T-helper 1 cell treated with Interleukin-12 subunit alpha and Interleukin-12 subunit beta and Interleukin-4 antibody, amounts not matched to agents 30 ng/mL and 1 ng/mL, for 36 hours (primary cell): ENCODE results near the gene CALR3. TPM values are rescaled to one million over a fixed set of nuclear protein-coding genes. Genes with fewer than 3 reads are reported as not detected.

ENCODE experiments used
- intact Hi-C: fragments of 100-400 bp; cut with micrococcal nuclease; formaldehyde crosslinking; loops from one replicate; pipeline ENCODE4 v1.15.1; 2024
- total RNA-seq: library from RNA; stranded (reverse); gene quantifications from 2 replicates; pipeline ENCODE4 v1.2.3, GENCODE V29; 2022

The CALR3 gene
- total RNA-seq, 1 donor from 2014 or later: not detected

DNA sequence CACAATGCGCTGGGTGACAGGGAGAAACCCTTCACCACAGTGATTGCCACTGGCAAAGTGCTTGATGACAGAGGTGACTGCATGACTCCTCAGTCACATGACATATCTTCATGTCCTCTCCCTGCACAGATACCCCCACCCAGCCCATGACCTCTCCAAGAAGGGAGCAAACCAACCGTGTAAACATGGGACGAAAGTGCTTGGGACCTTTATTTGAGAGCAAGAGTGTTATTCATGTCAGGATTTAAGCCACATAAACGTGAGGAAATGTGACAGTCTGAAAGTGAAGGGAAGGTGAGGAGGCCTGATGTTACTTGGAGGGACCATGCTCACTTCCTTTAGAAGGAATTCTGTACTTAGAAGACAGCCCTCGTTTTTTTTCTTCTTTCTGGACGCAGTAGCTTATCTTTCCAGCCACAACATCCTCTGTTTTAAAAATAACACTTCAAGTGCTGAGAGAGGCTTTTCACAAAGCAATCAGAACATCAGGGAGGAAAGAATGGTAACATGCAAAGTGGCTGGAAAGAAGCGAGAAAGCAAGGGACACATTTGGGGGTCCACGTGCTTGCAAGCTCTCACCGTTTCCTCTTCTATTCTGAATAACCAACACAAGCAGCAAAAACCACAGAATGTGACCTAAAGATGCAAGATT is 59.8 kb downstream of the CALR3 start:
- intact Hi-C loops: no loop called here

DNA sequence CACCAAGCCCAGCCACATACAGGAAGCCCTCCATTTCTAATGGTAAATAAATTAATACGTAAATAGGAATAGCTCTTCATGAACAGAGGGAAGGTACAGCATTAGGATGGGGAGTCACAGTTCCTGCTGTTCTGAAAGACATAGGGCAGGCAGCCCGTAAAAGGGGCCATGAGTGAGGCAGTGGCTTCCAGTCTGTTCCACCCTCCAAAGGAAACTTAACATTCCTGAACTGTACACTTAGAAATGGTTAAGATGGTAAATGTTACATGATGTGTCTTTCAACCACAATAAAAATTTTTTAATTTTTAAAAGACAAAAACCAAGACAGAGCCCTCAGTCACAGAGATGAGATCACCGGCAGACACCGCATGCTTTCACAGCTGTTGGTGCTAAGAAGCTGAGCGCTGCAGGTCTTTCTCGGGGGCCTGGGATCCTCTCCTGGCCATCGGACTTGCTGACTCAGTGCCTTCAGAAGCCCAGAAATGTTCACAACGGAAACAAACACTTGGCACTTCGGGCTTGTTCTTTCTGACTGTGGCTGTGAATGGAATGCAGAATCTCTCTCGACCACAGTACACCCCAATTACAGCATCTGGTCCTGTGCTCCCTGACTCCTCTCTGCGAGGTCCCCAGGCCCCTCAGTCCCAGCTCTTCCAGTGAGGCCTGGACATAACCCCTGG is 60.6 kb downstream of the CALR3 start:
- intact Hi-C loops: no loop called here

DNA sequence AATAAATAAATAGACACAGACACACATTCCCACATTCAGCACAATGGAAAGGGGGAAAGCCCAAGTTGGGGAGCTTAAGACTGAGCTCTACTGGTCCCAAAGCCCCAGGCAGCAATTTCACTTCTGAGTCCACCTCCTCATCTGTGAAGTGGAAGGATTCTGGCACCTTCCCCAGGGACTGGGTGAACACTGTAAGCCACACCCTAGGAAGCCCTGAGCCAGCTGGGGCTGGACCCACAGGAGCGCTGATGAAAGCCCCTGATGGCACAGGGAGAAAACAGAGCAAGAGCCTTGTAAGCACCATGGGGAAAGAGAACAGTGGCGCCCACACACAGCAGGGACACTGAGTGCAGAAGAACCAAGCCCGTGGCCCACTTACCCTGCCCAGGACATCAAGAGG is 62.0 kb downstream of the CALR3 start:
- intact Hi-C loops: no loop called here

DNA sequence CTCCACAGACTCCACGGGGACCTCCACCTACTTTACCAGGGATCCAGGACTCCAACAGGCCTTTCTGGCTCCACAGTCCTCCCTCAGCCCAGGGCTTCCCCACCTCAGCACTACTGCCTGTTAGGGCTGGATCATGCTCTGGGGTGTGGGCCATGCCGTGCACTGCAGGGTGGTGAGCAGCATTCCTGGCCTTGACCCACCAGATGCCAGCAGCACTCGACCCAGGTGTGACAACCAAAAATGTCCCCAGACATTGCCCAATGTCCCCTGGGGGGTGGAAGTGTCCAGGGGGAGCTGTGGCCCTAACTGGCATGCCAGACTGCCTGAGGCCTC is 66.2 kb downstream of the CALR3 start:
- intact Hi-C loops: no loop called here

DNA sequence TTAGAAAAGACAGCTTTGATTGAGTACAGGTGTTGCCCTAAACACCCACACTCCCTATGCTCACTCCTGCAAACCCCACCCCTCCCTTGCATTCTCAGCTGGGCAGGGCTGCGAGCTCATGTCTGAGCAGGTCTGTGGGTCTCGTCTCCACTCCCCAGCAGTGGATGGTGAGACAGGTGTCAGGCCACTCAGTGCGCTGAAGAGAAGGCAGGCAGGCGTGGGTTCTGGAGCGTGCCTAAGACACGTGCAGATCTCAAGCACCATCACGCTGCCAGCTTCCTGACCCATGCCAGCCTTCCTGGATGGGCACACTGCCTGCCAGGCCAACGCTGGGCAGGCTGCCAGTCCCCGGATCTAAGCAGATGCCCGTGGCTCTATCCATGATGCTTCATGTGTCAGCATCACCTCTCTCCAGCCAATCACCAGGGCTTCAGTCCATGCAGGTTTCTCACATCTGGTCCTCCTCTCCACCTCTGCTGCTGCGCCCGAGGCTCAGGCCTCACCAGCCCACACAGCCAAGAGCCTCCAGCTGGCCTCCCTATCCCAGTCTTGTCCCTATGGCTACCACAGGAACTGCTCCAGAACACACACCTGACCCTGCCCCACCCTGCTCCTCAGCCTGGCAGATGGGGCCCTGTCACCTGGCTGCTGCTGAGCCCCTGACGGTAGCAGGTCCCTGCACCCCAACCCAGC is 66.8 kb downstream of the CALR3 start:
- intact Hi-C loops: no loop called here

Other genes starting within 250 kb of the CALR3 start
- 175 and 177 TPM in 2 replicates for gene KLF2, start 171.3 kb downstream of the CALR3 start, total RNA-seq
- gene EPS15L1, start 24.2 kb downstream of the CALR3 start, total RNA-seq: 41.1 and 46.3 TPM in 2 replicates
- 3.4 and 3.6 TPM in 2 replicates for gene C19orf44, start 227 bp upstream of the CALR3 start, total RNA-seq
- 60.8 and 66.3 TPM in 2 replicates for gene CHERP, start 46.3 kb upstream of the CALR3 start, total RNA-seq
- gene SLC35E1, start 76.2 kb upstream of the CALR3 start, total RNA-seq: 54.8 and 63.4 TPM in 2 replicates
- gene MED26, start 132.0 kb upstream of the CALR3 start, total RNA-seq: 18.0 and 18.3 TPM in 2 replicates
- gene SMIM7, start 164.0 kb upstream of the CALR3 start, total RNA-seq: 59.1 and 71.3 TPM in 2 replicates
- 0.20 and 0.59 TPM in 2 replicates for gene TMEM38A, start 165.0 kb upstream of the CALR3 start, total RNA-seq
- not detected in 2 replicates for gene NWD1, start 223.7 kb upstream of the CALR3 start, total RNA-seq